AG04449 (cell line): Measurements from ENCODE around the gene GRIK2.
"Not testable (repeated sequence)": the region's sequence is repeated elsewhere in the genome, so short reads cannot be mapped to it uniquely, and the experiment has no call there.

Experiments used
- CTCF ChIA-PET: fragments of 350-600 bp; formaldehyde crosslinking; extraction: SDS; loops from one replicate; lab custom pipeline; 2021; ENCODE audit warnings: antibody characterized with exemption; lab: Yijun Ruan, JAX
- POLR2A ChIA-PET: fragments of 400-600, 350-600 bp; formaldehyde crosslinking; extraction: SDS; loops from one replicate; lab custom pipeline; 2020; ENCODE audit warnings: antibody characterized with exemption, inconsistent platforms; lab: Yijun Ruan, JAX
- DNase-seq: peaks from one replicate; pipeline ENCODE4 v3.0.0-alpha.2; 2010; ENCODE audit warnings: low read depth, low spot score
- H3K4me3 ChIP-seq: 2 replicates; pipeline ENCODE4 v1.5.1; 2011; ENCODE audit warnings: low read depth, mild to moderate bottlenecking, control low read depth, low read length
- CTCF ChIP-seq: IDR thresholded peaks from one replicate; pipeline ENCODE4 v1.5.1; 2011; ENCODE audit warnings: mild to moderate bottlenecking, moderate library complexity, low read length, control low read depth, inconsistent platforms; ENCODE audit not compliant: insufficient read depth; ENCODE audit errors: missing control alignments

GRIK2 gene

GRCh38 chr6:101393251-101393828 lies at the start of gene GRIK2:
Gene GRIK2, plus strand, starts transcription at chr6:101393708.
- peak within 1 kb of the TSS; percentile 64 for H3K4me3 ChIP-seq
- POLR2A ChIA-PET = interaction anchor here (0.7 kb wide), 1 partner anchor 198 kb away, joined by 3 read pairs; no protein-coding TSS in a partner anchor
- TF ChIP-seq CTCF = peak; percentile 53

GRCh38 chr6:101344885-101345284 lies 48.6 kb upstream of the GRIK2 start:
- H3K4me3 ChIP-seq = no peak overlapping the region
- ChIA-PET CTCF (no interaction called here), POLR2A (no interaction called here)
- DNase-seq = no peak
- no peak for TF ChIP-seq CTCF

More at GRCh38 chr6:101393251-101393828, at the start of gene GRIK2:
- CTCF ChIA-PET = interaction anchor here (1.2 to 1.7 kb wide), 4 partner anchors 13 to 369 kb away, joined by 3 to 6 read pairs (median 4); no protein-coding TSS in a partner anchor
- DNase-seq = no peak

- TF ChIP-seq CTCF = no peak
- CTCF ChIA-PET = no interaction called here
- POLR2A ChIA-PET = no interaction called here
- no peak for DNase-seq
- no peak overlapping the region for H3K4me3 ChIP-seq
Observed at GRCh38 chr6:101348816-101349215, 44.7 kb upstream of the GRIK2 start.

GRCh38 chr6:101350631-101351030 lies 42.9 kb upstream of the GRIK2 start:
- H3K4me3 ChIP-seq, CTCF ChIA-PET, POLR2A ChIA-PET, DNase-seq: not testable (repeated sequence)

GRCh38 chr6:101351173-101351572 lies 42.3 kb upstream of the GRIK2 start:
- CTCF ChIA-PET = interaction anchor here (0.8 kb wide), 1 partner anchor 30 kb away, joined by 3 read pairs; no protein-coding TSS in a partner anchor
- TF ChIP-seq CTCF = no peak
- POLR2A ChIA-PET = no interaction called here
- no peak for DNase-seq
- H3K4me3 ChIP-seq = no peak overlapping the region

- no peak for TF ChIP-seq CTCF
- CTCF ChIA-PET = no interaction called here
- no peak overlapping the region for H3K4me3 ChIP-seq
- no peak for DNase-seq
- POLR2A ChIA-PET = no interaction called here
Observed at GRCh38 chr6:101352316-101352715, 41.2 kb upstream of the GRIK2 start.

- CTCF ChIA-PET = no interaction called here
- no peak for TF ChIP-seq CTCF
- no peak for DNase-seq
- no peak overlapping the region for H3K4me3 ChIP-seq
- POLR2A ChIA-PET = no interaction called here
Observed at GRCh38 chr6:101365181-101365580, 28.3 kb upstream of the GRIK2 start.
